Measurements from ENCODE around the gene RPL13. TPM values are rescaled to one million over a fixed set of nuclear protein-coding genes. Genes with fewer than 3 reads are reported as not detected.

RPL13 gene
- total and polyA plus RNA-seq, 12 donors = 786 to 7,398 (median 999) TPM

GRCh38 chr16:89595330-89596060 is 35.0 kb downstream of the RPL13 start:
- TF ChIP-seq, protein P1, sequence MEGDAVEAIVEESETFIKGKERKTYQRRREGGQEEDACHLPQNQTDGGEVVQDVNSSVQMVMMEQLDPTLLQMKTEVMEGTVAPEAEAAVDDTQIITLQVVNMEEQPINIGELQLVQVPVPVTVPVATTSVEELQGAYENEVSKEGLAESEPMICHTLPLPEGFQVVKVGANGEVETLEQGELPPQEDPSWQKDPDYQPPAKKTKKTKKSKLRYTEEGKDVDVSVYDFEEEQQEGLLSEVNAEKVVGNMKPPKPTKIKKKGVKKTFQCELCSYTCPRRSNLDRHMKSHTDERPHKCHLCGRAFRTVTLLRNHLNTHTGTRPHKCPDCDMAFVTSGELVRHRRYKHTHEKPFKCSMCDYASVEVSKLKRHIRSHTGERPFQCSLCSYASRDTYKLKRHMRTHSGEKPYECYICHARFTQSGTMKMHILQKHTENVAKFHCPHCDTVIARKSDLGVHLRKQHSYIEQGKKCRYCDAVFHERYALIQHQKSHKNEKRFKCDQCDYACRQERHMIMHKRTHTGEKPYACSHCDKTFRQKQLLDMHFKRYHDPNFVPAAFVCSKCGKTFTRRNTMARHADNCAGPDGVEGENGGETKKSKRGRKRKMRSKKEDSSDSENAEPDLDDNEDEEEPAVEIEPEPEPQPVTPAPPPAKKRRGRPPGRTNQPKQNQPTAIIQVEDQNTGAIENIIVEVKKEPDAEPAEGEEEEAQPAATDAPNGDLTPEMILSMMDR (IDR thresholded peaks at IDR 0.05) = no peak
- no peak for ATAC-seq
- H3K36me3 ChIP-seq = no peaks in the 10 kb centered on the region

DNA sequence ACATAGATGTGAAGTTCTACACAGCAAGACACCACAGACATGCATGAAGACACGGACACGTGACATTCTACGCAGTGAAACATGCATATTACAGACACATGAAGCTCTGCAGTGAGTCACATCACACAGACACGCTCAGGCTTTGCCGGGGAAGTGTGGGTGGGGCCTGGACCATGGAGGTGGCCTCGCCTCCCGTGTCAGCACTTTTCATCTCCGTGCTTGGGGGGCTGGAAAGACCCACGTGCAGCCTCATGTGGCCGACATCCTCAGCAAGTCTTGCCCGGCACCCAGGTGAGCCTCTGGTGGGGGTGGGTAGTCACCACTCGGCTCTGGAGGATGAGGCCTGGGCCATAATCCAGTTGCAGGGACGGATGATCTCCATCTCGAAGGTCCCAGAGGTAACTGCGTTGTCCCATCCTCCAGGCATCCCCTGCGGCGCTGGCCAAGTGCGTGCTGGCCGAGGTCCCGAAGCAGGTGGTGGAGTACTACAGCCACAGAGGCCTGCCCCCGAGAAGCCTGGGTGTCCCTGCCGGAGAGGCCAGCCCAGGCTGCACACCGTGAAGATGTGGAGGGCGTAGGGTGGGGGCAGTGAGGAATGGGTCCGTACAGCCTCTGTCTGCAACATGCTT is 35.7 kb downstream of the RPL13 start:
- intact Hi-C loops (cut with DNase I) = no loop called here
- no peak overlapping the region for H3K27ac ChIP-seq
- no peak overlapping the region for H3K4me3 ChIP-seq
- peak in 1 of 8 donors; percentile 21 for ATAC-seq
- H3K27me3 ChIP-seq = no peaks in the 10 kb centered on the region
- TF ChIP-seq, protein P1 (IDR thresholded peaks at IDR 0.05) = no peak
- H3K36me3 ChIP-seq = no peaks in the 10 kb centered on the region
- 84 to 87% methylated on average over 25 of the region's 25 CpGs for WGBS, 2 donors
- no peak for DNase-seq
- no peaks in the 10 kb centered on the region for H3K9me3 ChIP-seq
- no peaks in the 10 kb centered on the region for H3K4me1 ChIP-seq

More at GRCh38 chr16:89595330-89596060, 35.0 kb downstream of the RPL13 start:
- H3K27ac ChIP-seq = no peak overlapping the region
- DNase-seq = no peak
- no peak overlapping the region for H3K4me3 ChIP-seq
- intact Hi-C loops (cut with DNase I) = no loop called here
- no peaks in the 10 kb centered on the region for H3K4me1 ChIP-seq
- no peaks in the 10 kb centered on the region for H3K9me3 ChIP-seq
- no peaks in the 10 kb centered on the region for H3K27me3 ChIP-seq
- 93% methylated on average over 47 of the region's 47 CpGs for WGBS, 2 donors

DNA sequence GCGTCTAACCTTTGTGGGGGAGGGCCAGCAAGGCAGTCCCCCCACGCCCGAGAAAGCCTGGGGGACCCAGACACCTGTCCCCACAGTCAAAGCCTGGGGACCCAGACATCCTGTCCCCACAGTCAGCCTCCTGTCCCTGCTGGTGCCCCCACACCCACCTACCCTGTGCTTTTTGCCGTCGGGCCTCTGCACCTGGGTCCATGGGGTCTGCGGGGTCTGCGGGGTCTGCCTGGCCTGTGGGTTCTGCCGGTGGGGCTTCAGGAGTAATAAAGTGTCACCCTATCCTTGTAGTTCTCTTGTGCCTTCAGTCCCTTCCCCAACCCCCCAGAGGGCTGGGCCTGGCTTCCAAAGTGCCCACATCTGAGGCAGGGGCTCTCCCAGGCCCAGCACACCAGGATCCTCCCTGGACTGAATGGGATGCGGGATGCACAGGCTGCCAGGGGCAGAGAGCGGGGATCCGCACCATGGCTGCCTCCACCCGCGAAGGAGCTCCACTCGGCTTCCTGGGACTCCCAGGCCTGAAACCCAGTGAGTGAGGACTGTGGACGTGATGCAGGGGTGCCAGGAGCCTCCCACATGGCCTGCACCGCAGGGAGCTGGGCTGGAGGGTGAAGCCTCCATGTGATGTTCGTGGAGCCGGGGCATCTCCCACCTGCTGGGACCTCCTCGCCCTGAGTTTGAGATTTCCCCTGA is 36.6 kb downstream of the RPL13 start:
- intact Hi-C loops (cut with DNase I) = no loop called here
- H3K4me1 ChIP-seq = peaks cover 0 to 3% (median 0%) of the 10 kb centered on the region in 9 donors
- DNase-seq (no peak), ATAC-seq (peak in 1 of 8 donors; percentile 20)
- H3K9me3 ChIP-seq = no peaks in the 10 kb centered on the region
- no peak overlapping the region for H3K27ac ChIP-seq
- H3K27me3 ChIP-seq = peaks cover 0 to 4% (median 0%) of the 10 kb centered on the region in 7 donors
- H3K4me3 ChIP-seq = no peak overlapping the region
- no peaks in the 10 kb centered on the region for H3K36me3 ChIP-seq
- TF ChIP-seq, protein P1 (IDR thresholded peaks at IDR 0.05) = no peak
- 83 to 85% methylated on average over 19 of the region's 19 CpGs for WGBS, 2 donors

GRCh38 chr16:89598199-89598598 is 37.7 kb downstream of the RPL13 start:
- Histone ChIP-seq H3K27ac (no peak overlapping the region), H3K36me3 (no peaks in the 10 kb centered on the region), H3K4me1 (peaks cover 0 to 14% (median 7%) of the 10 kb centered on the region in 9 donors), H3K4me3 (no peak overlapping the region), H3K27me3 (peaks cover 0 to 11% (median 0%) of the 10 kb centered on the region in 7 donors), H3K9me3 (no peaks in the 10 kb centered on the region)
- DNase-seq = no peak
- TF ChIP-seq, protein P1 (IDR thresholded peaks at IDR 0.05) = no peak
- WGBS, 2 donors = 54 to 62% methylated on average over 10 to 14 of the region's 14 CpGs
- intact Hi-C loops (cut with DNase I) = no loop called here
- no peak for ATAC-seq

Data from heart right ventricle (tissue), 16 donors.